ENCODE data around the gene INO80.
"Not testable (repeated sequence)": the region's sequence is repeated elsewhere in the genome, so short reads cannot be mapped to it uniquely, and the experiment has no call there.

The INO80 gene

DNA sequence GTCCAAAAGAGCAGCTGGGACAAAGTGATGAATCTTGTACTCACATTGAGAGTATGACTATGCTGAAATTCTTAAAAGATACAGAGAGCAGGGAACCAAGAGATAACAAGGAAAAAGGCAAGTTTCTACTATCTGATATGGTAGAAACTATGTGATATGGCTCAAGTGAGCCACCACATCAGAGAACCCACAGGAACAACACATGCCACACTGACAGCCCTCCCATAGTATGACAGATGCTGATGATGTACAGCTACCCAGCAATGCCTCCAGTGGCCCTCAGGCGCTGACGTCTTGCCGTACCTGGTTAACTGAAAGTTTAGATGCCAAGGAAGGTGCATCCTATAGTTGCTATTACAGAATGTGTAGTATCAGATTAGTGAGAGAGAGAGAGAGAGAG lies 120.4 kb downstream of the INO80 start:
- DNase-seq, result no peak

DNA sequence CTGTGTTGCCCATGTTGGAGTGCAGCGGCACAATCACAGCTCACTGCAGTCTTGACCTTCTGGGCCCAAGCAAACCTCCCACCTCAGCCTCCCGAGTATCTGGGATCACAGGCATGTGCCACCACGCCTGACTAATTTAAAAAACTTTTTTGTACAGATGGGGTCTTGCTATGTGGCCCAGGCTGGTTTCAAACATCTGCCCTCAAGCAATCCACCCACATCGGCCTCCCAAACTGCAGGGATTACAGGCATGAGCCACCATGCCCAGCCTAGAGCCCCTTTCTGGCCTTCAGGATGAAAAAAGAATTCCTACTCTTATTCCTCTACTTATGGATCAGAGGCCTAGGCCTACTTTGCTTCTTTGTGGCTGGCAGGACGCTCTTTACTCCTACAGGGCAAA lies 123.3 kb downstream of the INO80 start:
- no peak for DNase-seq

DNA sequence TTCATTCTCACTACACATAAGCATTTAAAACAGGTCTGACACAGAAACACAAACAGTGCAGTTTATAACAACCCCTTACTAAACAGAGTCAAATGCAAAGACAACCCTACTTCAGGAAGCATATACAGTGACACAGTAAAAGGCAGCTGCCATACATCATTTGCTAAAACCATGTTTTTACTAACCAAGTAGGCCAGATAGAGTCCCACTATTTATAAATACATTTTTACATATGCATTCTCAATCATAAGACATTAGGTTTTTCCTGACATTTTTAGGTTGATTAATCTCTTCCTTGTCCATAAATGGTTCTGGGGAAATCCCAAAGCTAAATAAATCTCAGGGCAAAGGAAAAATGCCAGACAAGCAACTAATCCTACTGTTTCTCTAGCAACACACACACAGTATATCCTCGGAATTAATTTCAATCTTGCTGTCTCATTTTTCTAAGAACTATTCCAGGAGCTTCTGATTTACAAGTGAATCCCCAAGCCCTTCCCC lies 123.8 kb downstream of the INO80 start:
- DNase-seq, result no peak

DNA sequence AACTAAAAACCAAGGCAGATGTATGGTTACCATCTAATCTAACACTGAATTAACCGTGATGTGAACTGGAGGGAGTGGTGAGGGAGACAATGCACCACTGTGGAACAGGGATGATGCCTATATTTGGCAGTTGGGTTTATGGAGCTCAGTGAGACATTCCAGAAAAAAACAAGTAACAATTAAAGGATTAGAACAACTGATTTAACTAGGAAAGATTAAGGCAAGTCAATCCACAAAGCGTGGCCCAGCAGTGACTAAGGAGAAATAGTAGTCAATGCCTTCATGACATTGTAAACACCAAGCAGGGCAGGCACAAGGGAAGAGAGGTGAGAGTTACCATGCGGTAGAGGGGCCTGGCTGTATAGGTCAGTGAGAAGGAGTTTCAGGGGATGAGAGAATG lies 124.7 kb downstream of the INO80 start:
- DNase-seq, result no peak

DNA sequence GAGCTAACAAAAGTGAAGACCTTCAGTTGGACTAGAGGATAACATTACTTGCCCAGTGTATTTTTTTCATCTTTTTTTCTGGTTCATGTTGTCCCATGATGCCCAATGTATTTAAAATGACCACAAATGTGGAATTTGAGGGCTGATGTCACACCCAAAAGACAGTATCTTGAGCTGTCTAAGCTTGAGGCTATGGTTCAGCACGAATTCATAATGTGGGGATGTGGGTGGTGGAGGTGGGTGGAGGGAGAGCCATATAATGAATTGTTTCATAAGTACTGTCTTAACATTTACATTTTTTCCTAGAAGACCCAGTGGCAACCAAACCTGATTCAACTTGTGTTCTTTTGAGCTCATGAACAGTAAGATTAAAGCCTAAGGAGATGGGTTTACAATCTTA lies 125.3 kb downstream of the INO80 start:
- no peak for DNase-seq

DNA sequence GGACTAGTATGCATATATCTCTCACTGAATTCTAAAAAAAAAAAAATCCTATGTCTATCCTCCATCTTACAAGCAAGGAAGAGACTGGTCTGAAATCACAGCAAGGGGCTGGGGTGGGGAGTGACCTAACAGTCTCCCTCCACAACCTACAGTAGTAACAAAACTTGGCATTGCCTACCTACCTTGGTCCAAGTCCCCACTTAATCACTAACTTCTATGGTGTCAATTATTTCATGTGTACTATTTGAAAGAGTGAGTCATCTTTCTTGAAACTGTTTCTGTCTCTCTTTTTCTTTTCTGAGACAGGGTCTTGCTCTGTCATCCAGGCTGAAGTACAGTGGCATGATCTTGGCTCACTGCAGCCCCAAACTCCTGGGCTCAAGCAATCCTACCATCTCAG lies 126.0 kb downstream of the INO80 start:
- no peak for DNase-seq

DNA sequence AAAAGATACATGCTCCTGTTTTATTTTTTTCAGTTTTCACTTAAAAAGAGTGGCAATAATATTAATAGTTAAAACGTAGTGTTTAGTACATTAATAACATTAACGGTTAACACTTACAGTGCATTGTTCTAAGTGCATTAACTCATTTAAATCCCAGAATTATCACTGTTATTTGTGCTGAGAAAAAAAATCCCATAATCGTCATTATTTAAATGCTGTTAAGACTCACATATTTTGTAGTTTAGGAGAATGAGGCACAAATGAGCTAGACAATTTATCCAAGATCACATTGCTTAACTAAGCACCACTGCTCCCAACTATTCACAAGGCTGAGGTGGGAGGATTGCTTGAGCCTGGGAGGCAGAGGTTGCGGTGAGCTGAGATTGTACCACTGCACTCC lies 127.9 kb downstream of the INO80 start:
- DNase-seq, result no peak

DNA sequence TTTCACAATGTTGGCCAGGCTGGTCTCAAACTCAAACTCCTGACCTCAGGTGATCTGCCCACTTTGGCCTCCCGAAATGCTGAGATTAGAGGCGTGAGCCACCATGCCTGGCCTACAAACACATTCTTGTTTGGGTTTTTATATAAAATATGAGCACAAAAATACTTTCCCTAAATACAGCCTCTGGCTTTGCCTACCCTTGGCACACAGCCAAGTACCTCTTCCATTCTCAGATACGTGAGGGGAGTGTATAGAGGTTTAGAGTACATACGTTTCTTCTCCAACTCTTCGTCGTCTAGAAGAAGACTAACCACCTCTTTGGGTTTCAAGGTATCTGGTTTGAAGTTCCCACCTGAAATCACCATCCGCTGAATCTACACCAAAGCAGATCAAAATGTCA lies 129.3 kb downstream of the INO80 start:
- DNase-seq, result no peak

DNA sequence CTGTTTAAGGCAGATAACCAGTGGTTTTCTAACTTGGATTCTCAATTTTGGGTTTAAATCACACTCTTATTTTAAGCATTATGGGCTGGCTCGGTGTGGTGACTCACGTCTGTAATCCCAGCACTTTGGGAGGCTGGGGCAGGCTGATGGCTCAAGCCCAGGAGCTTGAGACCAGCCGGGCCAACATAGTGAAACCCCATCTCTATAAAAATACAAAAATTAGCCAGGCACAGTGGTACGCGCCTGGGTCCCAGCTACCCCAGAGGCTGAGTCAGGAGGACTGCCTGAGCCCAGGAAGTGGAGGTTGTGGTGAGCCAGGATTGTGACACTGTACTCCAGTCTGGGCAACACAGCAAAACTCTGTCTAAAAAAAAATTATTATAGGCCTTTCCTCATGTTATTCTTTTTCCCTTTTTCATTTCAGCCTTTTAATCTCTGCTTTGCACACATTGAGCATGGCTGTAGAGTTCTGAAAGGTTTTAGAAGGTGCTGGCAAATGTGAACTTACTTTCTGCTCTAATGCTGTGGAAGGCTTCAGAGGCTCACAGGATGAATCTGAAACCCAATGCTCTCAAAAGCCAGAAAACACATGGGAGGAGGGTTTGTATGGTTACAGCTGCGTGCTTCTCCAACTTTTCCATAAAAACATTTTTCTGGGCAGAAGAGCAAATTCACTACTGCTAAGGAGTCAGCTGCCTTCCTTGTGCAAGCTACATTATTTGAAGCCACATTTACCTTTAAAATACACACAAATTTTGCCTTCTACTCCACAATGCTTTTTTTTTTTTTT lies 130.3 kb downstream of the INO80 start:
- DNase-seq, result no peak

- DNase-seq, result no peak
These were observed 131.1 kb downstream of the INO80 start for GRCh38 chr15:40984964-40985363.

- DNase-seq, result no peak
These were observed 131.7 kb downstream of the INO80 start for GRCh38 chr15:40984406-40984805.

GRCh38 chr15:40982855-40983254 lies 133.2 kb downstream of the INO80 start:
- no peak for DNase-seq

- no peak for DNase-seq
These were observed 134.9 kb downstream of the INO80 start for GRCh38 chr15:40981186-40981585.

GRCh38 chr15:40978562-40978961 lies 137.5 kb downstream of the INO80 start:
- DNase-seq, result no peak

- DNase-seq, result no peak
These were observed 137.9 kb downstream of the INO80 start for GRCh38 chr15:40978141-40978540.

DNA sequence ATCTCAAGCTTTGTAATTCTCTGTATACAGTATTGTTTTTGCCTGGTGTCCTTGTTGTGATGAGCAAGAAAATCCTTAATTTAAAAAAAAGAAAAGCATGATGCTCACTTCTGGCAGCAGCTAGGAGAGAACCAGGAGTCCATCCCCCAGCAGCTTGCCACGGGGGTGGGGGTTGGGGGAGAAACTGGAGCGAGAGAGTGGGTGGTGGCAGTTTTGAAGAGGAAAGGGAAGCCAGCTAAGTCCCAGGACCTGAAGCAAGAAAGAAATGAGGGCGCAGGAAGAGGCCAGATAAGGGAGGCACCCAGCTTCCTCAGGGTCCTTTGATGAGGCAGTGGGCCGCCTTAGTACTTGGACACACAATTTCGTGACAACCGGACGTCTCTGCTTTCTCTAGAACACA lies 139.3 kb downstream of the INO80 start:
- no peak for DNase-seq

- DNase-seq, result no peak
These were observed 141.2 kb downstream of the INO80 start for GRCh38 chr15:40974879-40975278.

GRCh38 chr15:40969363-40969762 lies 146.7 kb downstream of the INO80 start:
- DNase-seq, result no peak

GRCh38 chr15:40968290-40969085 lies 147.6 kb downstream of the INO80 start:
- DNase-seq, result no peak

DNA sequence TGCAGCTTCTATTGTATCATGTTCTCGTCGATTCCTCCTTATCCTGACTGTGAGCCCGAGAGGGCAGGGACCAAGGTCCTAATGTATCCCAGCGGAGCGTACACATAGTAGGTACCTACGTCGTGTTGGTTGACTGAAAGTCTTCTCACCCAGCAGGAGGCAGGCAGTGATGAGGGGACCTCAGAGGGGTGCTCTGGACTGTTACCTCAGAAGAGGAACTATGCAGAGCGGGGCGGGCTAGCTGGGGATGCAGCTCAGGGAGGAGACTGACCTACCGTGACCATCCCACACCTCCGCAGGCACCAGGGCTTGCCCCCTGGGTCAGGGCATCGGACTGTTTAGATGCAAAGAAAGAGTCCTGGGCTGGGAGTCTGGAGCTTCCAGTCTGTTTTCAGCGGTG lies 151.4 kb downstream of the INO80 start:
- no peak for DNase-seq

DNA sequence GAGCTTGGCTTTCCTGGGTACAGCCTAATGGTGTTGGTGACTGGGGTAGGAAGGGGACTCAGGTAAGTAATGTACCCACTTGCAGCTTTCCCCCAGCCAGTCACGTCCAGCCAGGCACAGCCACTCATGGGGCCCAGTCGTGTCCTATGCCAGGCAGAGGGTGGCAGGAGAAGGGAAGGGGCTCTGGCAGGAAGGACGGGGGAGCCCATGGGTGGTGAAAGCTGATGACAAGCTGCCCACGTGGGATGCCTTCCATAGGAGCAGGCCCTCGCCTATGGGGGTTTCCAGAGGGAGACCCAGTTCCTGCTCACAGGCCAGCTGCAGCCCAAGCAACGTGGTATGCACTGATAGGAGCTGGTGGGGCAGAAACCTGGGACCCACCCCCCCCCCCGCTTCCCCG lies 152.1 kb downstream of the INO80 start:
- no peak for DNase-seq

- DNase-seq, result no peak
These were observed 152.9 kb downstream of the INO80 start for GRCh38 chr15:40963201-40963600.

GRCh38 chr15:40962317-40962716 lies 153.8 kb downstream of the INO80 start:
- DNase-seq, result not testable (repeated sequence)

DNA sequence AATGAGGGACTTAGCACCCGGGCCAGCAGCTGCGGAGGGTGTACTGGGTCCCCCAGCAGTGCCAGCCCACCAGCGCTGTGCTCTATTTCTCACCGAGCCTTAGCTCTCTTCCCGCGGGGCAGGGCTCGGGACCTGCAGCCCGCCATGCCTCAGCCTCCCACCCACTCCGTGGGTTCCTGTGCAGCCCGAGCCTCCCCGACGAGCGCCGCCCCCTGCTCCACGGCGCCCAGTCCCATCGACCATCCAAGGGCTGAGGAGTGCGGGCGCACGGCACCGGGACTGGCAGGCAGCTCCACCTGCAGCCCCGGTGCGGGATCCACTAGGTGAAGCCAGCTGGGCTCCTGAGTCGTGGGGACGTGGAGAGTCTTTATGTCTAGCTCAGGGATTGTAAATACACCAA lies 154.3 kb downstream of the INO80 start:
- DNase-seq, result not testable (repeated sequence)
